ENCODE measurements around the gene MAGI1.

MAGI1 gene

GRCh38 chr3:65820600-65820999, 218.1 kb downstream of the MAGI1 start:
- no peak for DNase-seq (ENCODE audit: low read depth)
- no peak for TF ChIP-seq CTCF (IDR thresholded peaks at IDR 0.05; ENCODE audit: insufficient read depth, low read depth, low read length, missing control alignments)
- H3K4me3 ChIP-seq (ENCODE audit: low read length): no peak overlapping the region

- no peak for TF ChIP-seq CTCF (IDR thresholded peaks at IDR 0.05; ENCODE audit: insufficient read depth, low read depth, low read length, missing control alignments)
- DNase-seq (ENCODE audit: low read depth): no peak
- no peak overlapping the region for H3K4me3 ChIP-seq (ENCODE audit: low read length)
Measured at GRCh38 chr3:65819896-65820295, 218.8 kb downstream of the MAGI1 start.

- TF ChIP-seq CTCF (IDR thresholded peaks at IDR 0.05; ENCODE audit: insufficient read depth, low read depth, low read length, missing control alignments): no peak
- DNase-seq (ENCODE audit: low read depth): no peak
- no peak overlapping the region for H3K4me3 ChIP-seq (ENCODE audit: low read length)
Measured at GRCh38 chr3:65817553-65818126, 221.1 kb downstream of the MAGI1 start.

- no peak for DNase-seq (ENCODE audit: low read depth)
- no peak for TF ChIP-seq CTCF (IDR thresholded peaks at IDR 0.05; ENCODE audit: insufficient read depth, low read depth, low read length, missing control alignments)
Measured at GRCh38 chr3:65816208-65816607, 222.5 kb downstream of the MAGI1 start.

GRCh38 chr3:65814845-65815578, 223.7 kb downstream of the MAGI1 start:
- no peak for TF ChIP-seq CTCF (IDR thresholded peaks at IDR 0.05; ENCODE audit: insufficient read depth, low read depth, low read length, missing control alignments)
- no peak overlapping the region for H3K4me3 ChIP-seq (ENCODE audit: low read length)
- no peak for DNase-seq (ENCODE audit: low read depth)

More at GRCh38 chr3:65816208-65816607, 222.5 kb downstream of the MAGI1 start:
- no peak overlapping the region for H3K4me3 ChIP-seq (ENCODE audit: low read length)

- TF ChIP-seq CTCF (IDR thresholded peaks at IDR 0.05; ENCODE audit: insufficient read depth, low read depth, low read length, missing control alignments): no peak
- H3K4me3 ChIP-seq (ENCODE audit: low read length): no peak overlapping the region
- DNase-seq (ENCODE audit: low read depth): no peak
Measured at GRCh38 chr3:65811892-65812291, 226.8 kb downstream of the MAGI1 start.

Measured in epithelial cell of esophagus (primary cell).